ENCODE data around the gene GALT. TPM values are rescaled to one million over a fixed set of nuclear protein-coding genes. Genes with fewer than 3 reads are reported as not detected.

GALT gene
- total RNA-seq, 1 donor from 2014 or later: 57.5 TPM

DNA sequence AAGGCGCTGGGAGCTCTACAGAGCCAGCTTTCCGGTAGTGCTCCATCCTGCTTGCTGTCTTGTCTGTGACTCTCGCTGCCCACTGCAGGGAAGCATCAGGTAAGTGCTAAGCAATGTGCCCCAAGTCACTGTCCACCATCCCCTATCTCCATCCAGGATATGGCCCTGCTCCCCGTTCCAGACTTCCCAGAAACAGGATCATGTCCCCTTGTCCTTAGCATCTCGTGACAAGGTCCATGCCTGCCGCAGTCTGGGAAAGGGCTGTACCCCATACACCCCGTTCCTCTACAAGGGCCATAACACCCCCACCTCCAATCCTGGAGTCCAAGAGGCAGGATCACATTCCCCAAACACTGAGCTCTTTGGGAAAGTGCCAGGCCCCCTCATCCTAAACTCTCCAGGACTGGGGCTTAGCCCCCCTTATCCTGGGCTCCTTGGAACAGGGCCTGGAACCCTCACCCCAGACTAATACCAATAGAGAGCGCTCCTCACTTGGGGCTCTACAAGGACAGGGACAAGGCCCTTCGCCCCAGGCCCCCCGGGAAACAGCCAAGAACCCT lies 35.1 kb upstream of the GALT start:
- Mint-ChIP-seq H3K9me3 (ENCODE audit: unreplicated experiment) (peaks cover 10% of the 10 kb centered on the region), H3K36me3 (ENCODE audit: unreplicated experiment) (no peaks in the 10 kb centered on the region), H3K4me1 (ENCODE audit: low read depth, unreplicated experiment) (peaks cover 11% of the 10 kb centered on the region), H3K27me3 (ENCODE audit: unreplicated experiment) (peaks cover 2% of the 10 kb centered on the region), H3K27ac (ENCODE audit: unreplicated experiment) (peak overlapping the region; percentile 87), H3K4me3 (ENCODE audit: unreplicated experiment) (peak overlapping the region; percentile 84)
- DNase-seq: no peak
- TF ChIP-seq, protein P1, sequence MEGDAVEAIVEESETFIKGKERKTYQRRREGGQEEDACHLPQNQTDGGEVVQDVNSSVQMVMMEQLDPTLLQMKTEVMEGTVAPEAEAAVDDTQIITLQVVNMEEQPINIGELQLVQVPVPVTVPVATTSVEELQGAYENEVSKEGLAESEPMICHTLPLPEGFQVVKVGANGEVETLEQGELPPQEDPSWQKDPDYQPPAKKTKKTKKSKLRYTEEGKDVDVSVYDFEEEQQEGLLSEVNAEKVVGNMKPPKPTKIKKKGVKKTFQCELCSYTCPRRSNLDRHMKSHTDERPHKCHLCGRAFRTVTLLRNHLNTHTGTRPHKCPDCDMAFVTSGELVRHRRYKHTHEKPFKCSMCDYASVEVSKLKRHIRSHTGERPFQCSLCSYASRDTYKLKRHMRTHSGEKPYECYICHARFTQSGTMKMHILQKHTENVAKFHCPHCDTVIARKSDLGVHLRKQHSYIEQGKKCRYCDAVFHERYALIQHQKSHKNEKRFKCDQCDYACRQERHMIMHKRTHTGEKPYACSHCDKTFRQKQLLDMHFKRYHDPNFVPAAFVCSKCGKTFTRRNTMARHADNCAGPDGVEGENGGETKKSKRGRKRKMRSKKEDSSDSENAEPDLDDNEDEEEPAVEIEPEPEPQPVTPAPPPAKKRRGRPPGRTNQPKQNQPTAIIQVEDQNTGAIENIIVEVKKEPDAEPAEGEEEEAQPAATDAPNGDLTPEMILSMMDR (IDR thresholded peaks at IDR 0.05; ENCODE audit: partially characterized antibody, unreplicated experiment): no peak

DNA sequence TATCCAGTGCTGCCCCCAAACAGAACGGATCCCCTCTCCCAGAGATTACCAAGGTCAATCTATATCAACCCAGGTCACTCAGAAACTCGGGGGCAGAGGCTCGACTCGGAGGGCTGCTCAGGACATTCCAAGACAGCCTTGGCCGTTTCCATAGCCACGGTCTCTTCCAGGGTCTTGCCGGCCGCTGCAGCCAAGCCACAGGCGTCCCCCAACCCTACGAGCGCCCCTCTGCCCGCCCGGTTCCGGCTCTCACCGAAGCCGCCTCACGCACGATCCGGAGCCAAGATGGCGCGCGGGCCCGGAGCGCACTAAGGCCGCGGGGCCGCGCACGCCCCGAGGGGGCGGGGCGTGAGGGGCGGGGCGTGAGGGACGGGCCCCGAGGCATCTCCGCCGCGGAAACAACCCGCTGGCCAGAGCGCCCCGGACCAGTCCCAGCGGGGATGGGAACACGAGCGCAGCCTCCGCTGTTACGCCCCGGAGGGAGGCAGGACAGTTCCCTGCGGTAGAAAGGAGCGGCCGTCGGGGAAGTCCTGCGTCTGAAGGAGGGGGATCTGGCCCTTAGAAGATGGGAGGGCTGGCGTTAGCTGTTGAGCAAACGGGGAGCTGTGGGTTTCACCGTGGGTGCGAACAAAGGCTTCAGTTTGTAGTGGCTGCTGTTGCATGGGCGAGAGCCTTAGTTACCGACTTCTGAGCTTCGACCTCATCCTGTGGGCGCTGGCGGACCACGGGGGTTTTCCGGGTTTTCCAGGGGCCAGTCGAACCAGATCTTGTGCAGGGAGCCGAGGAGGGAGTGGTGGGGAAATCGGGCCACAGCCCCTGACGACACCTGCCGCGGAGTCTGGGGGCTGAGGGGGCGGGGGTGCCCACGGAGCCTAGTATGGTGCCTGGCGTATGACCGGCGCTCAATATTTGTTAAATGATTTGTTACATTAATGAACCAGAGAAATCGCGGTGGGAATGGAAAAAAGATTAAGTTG lies 34.4 kb upstream of the GALT start, which contains the start of gene RPP25L:
Gene RPP25L, minus strand, starts transcription at position 287 of the 977 bp plus-strand sequence. CDS start 801 bp downstream, outside the sequence.
- H3K4me3 Mint-ChIP-seq (ENCODE audit: unreplicated experiment): peak within 1 kb of the TSS; percentile 84

DNA sequence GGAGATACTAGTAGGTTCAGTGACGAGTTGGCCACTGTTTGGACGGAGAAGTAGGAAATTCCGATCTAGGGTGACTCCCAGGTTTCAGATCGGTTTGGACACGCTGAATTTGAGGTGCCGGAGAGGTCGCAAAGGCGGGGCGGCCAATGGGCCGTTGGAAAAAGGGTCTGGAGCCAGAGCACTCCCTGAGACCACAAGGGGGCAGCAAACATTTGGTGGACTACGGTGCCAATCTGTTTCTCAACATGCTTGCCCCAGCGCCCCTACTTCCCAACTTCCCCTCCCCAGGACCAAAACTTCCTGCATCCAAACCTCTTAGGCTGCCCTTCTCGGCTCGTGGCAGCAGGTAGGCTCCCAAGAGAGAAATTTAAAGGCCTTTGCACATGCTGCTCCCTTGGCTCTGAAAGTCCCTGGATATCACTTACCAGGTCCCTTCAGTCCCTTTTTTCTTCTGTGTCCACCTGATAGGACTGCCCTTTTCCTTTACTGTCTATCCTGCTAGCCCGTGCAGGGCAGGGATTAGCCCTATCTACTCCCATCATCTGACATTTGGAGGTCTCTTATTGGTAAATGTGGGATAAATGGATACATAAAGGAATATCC lies 33.6 kb upstream of the GALT start:
- Mint-ChIP-seq H3K4me3 (ENCODE audit: unreplicated experiment) (peak overlapping the region; percentile 84), H3K9me3 (ENCODE audit: unreplicated experiment) (peaks cover 10% of the 10 kb centered on the region), H3K36me3 (ENCODE audit: unreplicated experiment) (no peaks in the 10 kb centered on the region), H3K4me1 (ENCODE audit: low read depth, unreplicated experiment) (peaks cover 11% of the 10 kb centered on the region), H3K27me3 (ENCODE audit: unreplicated experiment) (peaks cover 2% of the 10 kb centered on the region), H3K27ac (ENCODE audit: unreplicated experiment) (peak overlapping the region; percentile 87)
- TF ChIP-seq, protein P1 (IDR thresholded peaks at IDR 0.05; ENCODE audit: partially characterized antibody, unreplicated experiment): peak; percentile 81
- peak; percentile 82 for DNase-seq

More for the DNA sequence above, 34.4 kb upstream of the GALT start, which contains the start of gene RPP25L:
- peaks cover 10% of the 10 kb centered on the region for H3K9me3 Mint-ChIP-seq (ENCODE audit: unreplicated experiment)
- peaks cover 11% of the 10 kb centered on the region for H3K4me1 Mint-ChIP-seq (ENCODE audit: low read depth, unreplicated experiment)
- H3K27ac Mint-ChIP-seq (ENCODE audit: unreplicated experiment): peak within 1 kb of the TSS; percentile 87
- peak; percentile 89 for DNase-seq
- peaks cover 2% of the 10 kb centered on the region for H3K27me3 Mint-ChIP-seq (ENCODE audit: unreplicated experiment)
- H3K36me3 Mint-ChIP-seq (ENCODE audit: unreplicated experiment): no peaks in the 10 kb centered on the region
- TF ChIP-seq, protein P1 (IDR thresholded peaks at IDR 0.05; ENCODE audit: partially characterized antibody, unreplicated experiment): no peak

DNA sequence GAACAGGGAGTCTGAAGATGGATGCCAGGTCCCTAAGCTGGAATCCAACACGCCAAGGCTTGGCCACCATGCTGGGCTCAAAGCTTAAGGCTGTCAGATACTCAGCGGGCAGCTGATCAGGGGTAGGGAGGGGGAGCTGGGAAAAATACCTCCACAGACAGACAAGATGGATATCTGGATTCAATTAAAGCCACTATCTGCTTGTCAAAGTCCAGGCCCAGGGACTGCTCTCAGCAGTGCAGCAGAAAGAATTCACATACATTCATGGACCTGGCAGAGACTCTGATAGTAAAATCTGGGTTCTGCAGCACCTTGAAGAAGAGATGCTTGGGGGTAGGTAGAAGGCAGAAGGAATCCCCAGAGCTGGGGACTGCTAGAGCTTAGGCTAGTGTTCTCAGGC lies 31.3 kb upstream of the GALT start:
- peaks cover 9% of the 10 kb centered on the region for H3K9me3 Mint-ChIP-seq (ENCODE audit: unreplicated experiment)
- H3K4me1 Mint-ChIP-seq (ENCODE audit: low read depth, unreplicated experiment): peaks cover 14% of the 10 kb centered on the region
- DNase-seq: no peak
- peaks cover 2% of the 10 kb centered on the region for H3K27me3 Mint-ChIP-seq (ENCODE audit: unreplicated experiment)
- H3K27ac Mint-ChIP-seq (ENCODE audit: unreplicated experiment): no peak overlapping the region
- TF ChIP-seq, protein P1 (IDR thresholded peaks at IDR 0.05; ENCODE audit: partially characterized antibody, unreplicated experiment): no peak
- no peaks in the 10 kb centered on the region for H3K36me3 Mint-ChIP-seq (ENCODE audit: unreplicated experiment)
- H3K4me3 Mint-ChIP-seq (ENCODE audit: unreplicated experiment): no peak overlapping the region
